Brain microvascular endothelial cell (primary cell): ENCODE results near the gene METTL16.

ENCODE experiments used
- DNase-seq: peaks from one replicate; pipeline ENCODE4 v3.0.0-alpha.2; 2020
- H3K27ac ChIP-seq: fragments of 250-450 bp; sonication (Bioruptor Pico); 2 replicates; pipeline ENCODE4 v1.5.1; 2020; ENCODE audit warnings: mild to moderate bottlenecking, moderate library complexity
- H3K27me3 ChIP-seq: fragments of 250-450 bp; sonication (Bioruptor Pico); replicated peaks from 2 replicates; pipeline ENCODE4 v1.5.1; 2020; ENCODE audit warnings: mild to moderate bottlenecking
- H3K36me3 ChIP-seq: fragments of 250-450 bp; sonication (Bioruptor Pico); replicated peaks from 2 replicates; pipeline ENCODE4 v1.5.1; 2020; ENCODE audit warnings: mild to moderate bottlenecking
- H3K4me3 ChIP-seq: 2 replicates; pipeline ENCODE4 v1.5.1; 2011; ENCODE audit warnings: low read depth, mild to moderate bottlenecking, control low read depth, low read length, moderate library complexity
- CTCF ChIP-seq: IDR thresholded peaks from 2 replicates; pipeline ENCODE4 v1.5.1; 2011; ENCODE audit warnings: low read depth, mild to moderate bottlenecking, moderate library complexity, low read length, control low read depth, inconsistent platforms; ENCODE audit errors: missing control alignments
- in situ Hi-C: cut with HindIII; loops from 2 replicates; pipeline ENCODE4 v1.10.0; 2017; ENCODE audit warnings: low sequenced_read_pairs, low pct_ligation_motif_present

The METTL16 gene

DNA sequence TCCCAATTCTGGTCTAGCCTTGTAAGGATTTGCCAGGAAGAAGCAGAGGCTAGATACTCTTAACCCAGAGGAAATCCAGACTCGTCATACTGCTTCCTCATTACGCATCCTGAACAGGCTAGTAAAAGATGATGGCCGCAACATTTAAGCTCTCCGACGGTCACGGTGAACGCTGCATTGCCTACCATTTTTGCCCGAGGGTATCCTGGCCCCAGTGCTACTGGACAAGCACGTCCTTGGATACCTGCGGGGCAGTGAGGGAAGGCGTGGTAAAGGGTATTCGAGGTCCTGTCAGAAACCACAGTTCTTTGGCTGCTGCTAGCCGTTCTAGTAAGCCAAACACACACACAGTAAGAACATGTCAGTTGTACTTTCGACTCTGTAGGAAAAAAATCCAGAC is 36.6 kb downstream of the METTL16 start:
- Histone ChIP-seq H3K36me3 (peaks cover 14% of the 10 kb centered on the region), H3K4me3 (no peak overlapping the region), H3K27me3 (no peaks in the 10 kb centered on the region), H3K27ac (no peak overlapping the region)
- no peak for DNase-seq
- in situ Hi-C loops: no loop called here
- no peak for TF ChIP-seq CTCF

DNA sequence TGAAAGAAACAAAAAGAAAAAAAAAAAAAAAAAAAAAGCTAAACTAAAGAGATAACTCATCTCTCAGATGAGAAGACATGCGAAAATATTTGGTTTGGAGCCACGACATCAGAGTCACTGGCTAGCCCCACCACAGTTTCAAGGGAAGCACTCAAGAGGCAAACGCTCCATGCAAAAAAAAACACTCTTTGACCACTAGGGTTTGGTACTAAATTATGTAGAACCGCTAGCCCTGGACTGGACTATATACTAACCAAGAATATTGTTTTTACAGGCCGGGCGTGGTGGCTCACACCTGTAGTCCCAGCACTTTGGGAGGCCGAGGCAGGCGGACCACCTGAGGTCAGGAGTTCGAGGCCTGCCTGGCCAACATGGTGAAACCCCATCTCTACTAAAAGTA is 37.3 kb downstream of the METTL16 start:
- peaks cover 14% of the 10 kb centered on the region for H3K36me3 ChIP-seq
- H3K27me3 ChIP-seq: no peaks in the 10 kb centered on the region
- no peak overlapping the region for H3K27ac ChIP-seq
- no peak for TF ChIP-seq CTCF
- H3K4me3 ChIP-seq: no peak overlapping the region
- DNase-seq: no peak
- in situ Hi-C loops: no loop called here

GRCh38 chr17:2468270-2468669 is 43.4 kb downstream of the METTL16 start:
- Histone ChIP-seq H3K36me3 (peaks cover 6% of the 10 kb centered on the region), H3K27me3 (no peaks in the 10 kb centered on the region), H3K4me3 (no peak overlapping the region), H3K27ac (no peak overlapping the region)
- no peak for DNase-seq
- in situ Hi-C loops: no loop called here
- TF ChIP-seq CTCF: no peak

GRCh38 chr17:2466931-2467330 is 44.8 kb downstream of the METTL16 start:
- H3K36me3 ChIP-seq: peaks cover 19% of the 10 kb centered on the region
- no peaks in the 10 kb centered on the region for H3K27me3 ChIP-seq
- in situ Hi-C loops: no loop called here
- H3K4me3 ChIP-seq: no peak overlapping the region
- TF ChIP-seq CTCF: no peak
- H3K27ac ChIP-seq: no peak overlapping the region
- no peak for DNase-seq

DNA sequence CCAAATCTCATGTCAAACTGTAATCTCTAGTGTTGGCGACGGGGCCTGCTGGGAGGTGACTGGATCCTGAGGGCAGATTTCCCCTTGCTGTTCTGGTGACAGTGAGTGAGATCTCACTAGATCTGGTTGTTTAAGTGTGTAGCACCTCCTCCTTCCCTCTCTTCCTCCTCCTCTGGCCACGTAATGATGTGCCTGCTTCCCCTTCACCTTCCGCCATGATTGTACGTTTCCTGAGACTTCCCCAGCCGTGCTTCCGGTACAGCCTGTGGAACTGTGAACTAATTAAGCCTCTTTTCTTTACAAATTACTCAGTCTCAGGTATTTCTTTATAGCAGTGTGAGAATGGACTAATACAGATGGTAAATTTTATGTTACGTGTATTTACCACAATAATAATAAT is 49.2 kb downstream of the METTL16 start:
- in situ Hi-C loops: no loop called here
- DNase-seq: no peak
- no peak for TF ChIP-seq CTCF
- H3K27ac ChIP-seq: no peak overlapping the region
- H3K27me3 ChIP-seq: no peaks in the 10 kb centered on the region
- H3K4me3 ChIP-seq: no peak overlapping the region
- peaks cover 25% of the 10 kb centered on the region for H3K36me3 ChIP-seq

- H3K4me3 ChIP-seq: no peak overlapping the region
- H3K27ac ChIP-seq: peak overlapping the region; percentile 72
- H3K36me3 ChIP-seq: peaks cover 25% of the 10 kb centered on the region
- in situ Hi-C loops: no loop called here
- no peaks in the 10 kb centered on the region for H3K27me3 ChIP-seq
- DNase-seq: no peak
- TF ChIP-seq CTCF: no peak
Measured at GRCh38 chr17:2459917-2460271, 51.8 kb downstream of the METTL16 start.
